ENCODE results near the gene OR4M1.

Gene OR4M1

DNA sequence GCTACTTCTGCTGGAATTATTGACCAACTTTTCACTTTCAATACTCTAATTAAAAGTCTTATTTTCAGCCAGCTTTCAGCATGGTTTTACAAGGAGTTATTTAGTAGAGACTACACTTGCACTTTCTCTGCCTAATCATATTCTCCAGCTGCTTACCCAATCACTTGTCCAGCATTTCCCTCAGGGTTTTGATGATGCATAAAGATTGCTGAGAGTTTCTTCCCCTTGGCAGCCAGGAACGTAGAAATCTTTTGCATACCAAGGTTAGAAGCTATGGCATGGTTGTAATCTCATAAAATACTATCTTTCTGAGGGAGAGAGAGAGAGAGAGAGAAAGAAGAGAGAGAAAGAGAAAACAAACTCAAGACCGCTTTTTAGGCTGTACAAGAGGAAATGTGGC, 19.1 kb upstream of the OR4M1 start:
- no peak for TF ChIP-seq YY1 (IDR thresholded peaks at IDR 0.05; ENCODE audit: low read depth)
- no peak for TF ChIP-seq EP300 (IDR thresholded peaks at IDR 0.05; ENCODE audit: borderline replicate concordance)
- TF ChIP-seq CREB1 (IDR thresholded peaks at IDR 0.05; ENCODE audit: low read depth) = no peak
- TF ChIP-seq, protein P1, sequence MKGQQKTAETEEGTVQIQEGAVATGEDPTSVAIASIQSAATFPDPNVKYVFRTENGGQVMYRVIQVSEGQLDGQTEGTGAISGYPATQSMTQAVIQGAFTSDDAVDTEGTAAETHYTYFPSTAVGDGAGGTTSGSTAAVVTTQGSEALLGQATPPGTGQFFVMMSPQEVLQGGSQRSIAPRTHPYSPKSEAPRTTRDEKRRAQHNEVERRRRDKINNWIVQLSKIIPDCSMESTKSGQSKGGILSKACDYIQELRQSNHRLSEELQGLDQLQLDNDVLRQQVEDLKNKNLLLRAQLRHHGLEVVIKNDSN (IDR thresholded peaks at IDR 0.05) = no peak
- no peak for TF ChIP-seq EGR1 (IDR thresholded peaks at IDR 0.05)
- no peak for TF ChIP-seq NFIC (IDR thresholded peaks at IDR 0.05)
- TF ChIP-seq, protein P2, sequence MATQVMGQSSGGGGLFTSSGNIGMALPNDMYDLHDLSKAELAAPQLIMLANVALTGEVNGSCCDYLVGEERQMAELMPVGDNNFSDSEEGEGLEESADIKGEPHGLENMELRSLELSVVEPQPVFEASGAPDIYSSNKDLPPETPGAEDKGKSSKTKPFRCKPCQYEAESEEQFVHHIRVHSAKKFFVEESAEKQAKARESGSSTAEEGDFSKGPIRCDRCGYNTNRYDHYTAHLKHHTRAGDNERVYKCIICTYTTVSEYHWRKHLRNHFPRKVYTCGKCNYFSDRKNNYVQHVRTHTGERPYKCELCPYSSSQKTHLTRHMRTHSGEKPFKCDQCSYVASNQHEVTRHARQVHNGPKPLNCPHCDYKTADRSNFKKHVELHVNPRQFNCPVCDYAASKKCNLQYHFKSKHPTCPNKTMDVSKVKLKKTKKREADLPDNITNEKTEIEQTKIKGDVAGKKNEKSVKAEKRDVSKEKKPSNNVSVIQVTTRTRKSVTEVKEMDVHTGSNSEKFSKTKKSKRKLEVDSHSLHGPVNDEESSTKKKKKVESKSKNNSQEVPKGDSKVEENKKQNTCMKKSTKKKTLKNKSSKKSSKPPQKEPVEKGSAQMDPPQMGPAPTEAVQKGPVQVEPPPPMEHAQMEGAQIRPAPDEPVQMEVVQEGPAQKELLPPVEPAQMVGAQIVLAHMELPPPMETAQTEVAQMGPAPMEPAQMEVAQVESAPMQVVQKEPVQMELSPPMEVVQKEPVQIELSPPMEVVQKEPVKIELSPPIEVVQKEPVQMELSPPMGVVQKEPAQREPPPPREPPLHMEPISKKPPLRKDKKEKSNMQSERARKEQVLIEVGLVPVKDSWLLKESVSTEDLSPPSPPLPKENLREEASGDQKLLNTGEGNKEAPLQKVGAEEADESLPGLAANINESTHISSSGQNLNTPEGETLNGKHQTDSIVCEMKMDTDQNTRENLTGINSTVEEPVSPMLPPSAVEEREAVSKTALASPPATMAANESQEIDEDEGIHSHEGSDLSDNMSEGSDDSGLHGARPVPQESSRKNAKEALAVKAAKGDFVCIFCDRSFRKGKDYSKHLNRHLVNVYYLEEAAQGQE (IDR thresholded peaks at IDR 0.05; ENCODE audit: low read depth) = no peak
- TF ChIP-seq RAD21 (IDR thresholded peaks at IDR 0.05; ENCODE audit: low read depth) = no peak

DNA sequence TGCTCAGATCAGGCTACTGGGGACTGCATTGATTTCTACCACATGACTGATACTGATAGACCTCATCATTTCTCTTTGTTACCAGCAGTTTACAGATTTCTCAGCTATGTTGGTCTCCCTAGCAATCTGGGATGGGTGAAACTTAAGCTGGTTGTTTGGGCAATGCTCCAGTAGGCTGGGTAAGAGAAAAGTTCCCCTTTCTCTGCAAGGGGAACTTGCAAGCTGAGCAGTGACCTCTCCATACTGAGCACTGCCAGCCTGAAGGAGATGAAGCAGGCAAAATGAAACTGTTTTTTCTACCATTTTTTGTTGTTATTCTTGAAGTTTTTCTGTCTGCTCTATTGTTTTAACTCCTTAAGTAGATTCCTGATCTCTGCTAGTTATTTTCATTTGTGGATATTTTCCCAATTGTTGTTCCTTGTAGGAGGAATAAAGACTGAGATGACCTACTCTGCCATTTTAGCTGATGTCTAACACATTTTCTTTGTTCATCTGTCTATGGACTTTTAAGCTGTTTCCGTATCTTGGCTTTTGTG, 1.3 kb upstream of the OR4M1 start:
- TF ChIP-seq, protein P2 (IDR thresholded peaks at IDR 0.05; ENCODE audit: low read depth) = no peak
- no peak for TF ChIP-seq EGR1 (IDR thresholded peaks at IDR 0.05)
- TF ChIP-seq FOXM1 (IDR thresholded peaks at IDR 0.05; ENCODE audit: borderline replicate concordance, low read depth) = no peak
- TF ChIP-seq NFIC (IDR thresholded peaks at IDR 0.05) = no peak
- TF ChIP-seq TCF12 (IDR thresholded peaks at IDR 0.05; ENCODE audit: low read depth) = no peak
- no peak for TF ChIP-seq TAF1 (IDR thresholded peaks at IDR 0.05; ENCODE audit: low read depth)
- TF ChIP-seq ZBTB7A (IDR thresholded peaks at IDR 0.05; ENCODE audit: low read depth) = no peak
- TF ChIP-seq, protein P3, sequence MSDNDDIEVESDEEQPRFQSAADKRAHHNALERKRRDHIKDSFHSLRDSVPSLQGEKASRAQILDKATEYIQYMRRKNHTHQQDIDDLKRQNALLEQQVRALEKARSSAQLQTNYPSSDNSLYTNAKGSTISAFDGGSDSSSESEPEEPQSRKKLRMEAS (IDR thresholded peaks at IDR 0.05) = no peak
- TF ChIP-seq YY1 (IDR thresholded peaks at IDR 0.05; ENCODE audit: low read depth) = no peak
- no peak for TF ChIP-seq TEAD4 (IDR thresholded peaks at IDR 0.05)
- TF ChIP-seq, protein P1 (IDR thresholded peaks at IDR 0.05) = no peak
- TF ChIP-seq CREB1 (IDR thresholded peaks at IDR 0.05; ENCODE audit: low read depth) = no peak
- no peak for TF ChIP-seq CEBPB (IDR thresholded peaks at IDR 0.05)
- TF ChIP-seq EP300 (IDR thresholded peaks at IDR 0.05; ENCODE audit: borderline replicate concordance) = no peak
- TF ChIP-seq RAD21 (IDR thresholded peaks at IDR 0.05; ENCODE audit: low read depth) = no peak

DNA sequence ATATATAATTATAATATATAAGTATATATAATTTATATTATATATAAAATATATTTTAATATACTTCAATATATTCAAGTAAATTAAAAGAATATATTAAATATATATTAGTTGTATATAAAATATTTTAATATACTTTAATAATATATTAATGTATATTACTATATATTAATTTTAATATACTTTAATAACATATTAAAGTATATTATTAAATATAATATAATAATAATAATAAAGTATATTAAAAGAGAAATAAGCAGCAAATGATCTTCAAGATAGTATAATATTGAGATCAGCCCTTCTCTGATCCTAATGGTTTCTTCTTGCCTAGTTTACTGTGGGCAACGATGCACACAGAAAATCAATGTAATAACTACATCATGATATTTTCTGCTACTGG, 2.3 kb downstream of the OR4M1 start:
- TF ChIP-seq NFIC (IDR thresholded peaks at IDR 0.05) (no peak), TCF12 (IDR thresholded peaks at IDR 0.05; ENCODE audit: low read depth) (no peak)

- TF ChIP-seq CEBPB (IDR thresholded peaks at IDR 0.05) (no peak), TAF1 (IDR thresholded peaks at IDR 0.05; ENCODE audit: low read depth) (no peak), FOXM1 (IDR thresholded peaks at IDR 0.05; ENCODE audit: borderline replicate concordance, low read depth) (no peak), EGR1 (IDR thresholded peaks at IDR 0.05) (no peak), YY1 (IDR thresholded peaks at IDR 0.05; ENCODE audit: low read depth) (no peak), TCF12 (IDR thresholded peaks at IDR 0.05; ENCODE audit: low read depth) (no peak), RAD21 (IDR thresholded peaks at IDR 0.05; ENCODE audit: low read depth) (no peak)
- TF ChIP-seq, protein P1 (IDR thresholded peaks at IDR 0.05) = no peak
Observed at GRCh38 chr14:19799880-19800279, 26.6 kb downstream of the OR4M1 start.

DNA sequence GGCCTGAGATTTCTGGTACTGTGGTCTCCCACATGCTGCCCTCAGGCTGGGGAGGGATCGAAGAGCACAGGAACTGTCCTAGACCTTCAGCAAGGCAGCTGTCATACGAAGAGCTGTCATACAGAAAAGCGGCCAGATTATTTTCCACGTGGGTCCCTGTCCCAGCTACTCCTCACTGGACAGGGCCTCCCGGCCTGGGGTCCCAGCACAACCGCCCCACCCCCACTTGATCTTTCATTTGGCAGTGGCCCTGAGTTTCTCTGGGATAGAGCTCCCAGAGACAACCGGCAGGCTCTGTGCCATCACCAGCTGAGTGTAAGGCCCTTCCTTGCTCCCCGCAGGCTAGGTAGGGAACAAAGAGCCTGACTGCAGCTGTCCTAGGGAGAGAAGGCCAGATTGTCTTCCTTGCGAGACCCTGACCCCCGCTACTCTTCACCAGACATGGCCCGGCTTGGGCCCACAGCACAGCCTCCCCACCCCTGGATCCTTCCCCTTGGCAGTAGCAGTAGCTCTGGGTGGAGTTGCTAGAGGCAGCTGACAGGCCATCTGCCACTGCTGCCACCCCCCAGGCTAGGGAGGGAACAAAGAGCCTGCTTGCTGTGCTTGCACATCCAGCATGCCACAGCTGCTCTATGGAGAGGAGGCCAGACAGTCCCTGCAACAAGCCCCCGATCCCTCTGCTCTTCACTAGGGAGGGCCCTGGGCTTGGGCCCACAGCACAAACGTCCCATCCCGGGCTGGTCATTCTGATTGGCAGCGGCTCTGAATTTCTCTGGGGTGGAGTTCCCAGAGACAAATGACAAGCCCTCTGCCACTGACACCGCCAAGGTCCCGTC, 27.2 kb downstream of the OR4M1 start:
- TF ChIP-seq EGR1 (IDR thresholded peaks at IDR 0.05) = no peak
- no peak for TF ChIP-seq FOXM1 (IDR thresholded peaks at IDR 0.05; ENCODE audit: borderline replicate concordance, low read depth)
- no peak for TF ChIP-seq YY1 (IDR thresholded peaks at IDR 0.05; ENCODE audit: low read depth)
- TF ChIP-seq, protein P2 (IDR thresholded peaks at IDR 0.05; ENCODE audit: low read depth) = no peak
- TF ChIP-seq TCF12 (IDR thresholded peaks at IDR 0.05; ENCODE audit: low read depth) = no peak
- TF ChIP-seq, protein P3 (IDR thresholded peaks at IDR 0.05) = no peak
- TF ChIP-seq EP300 (IDR thresholded peaks at IDR 0.05; ENCODE audit: borderline replicate concordance) = no peak
- TF ChIP-seq, protein P1 (IDR thresholded peaks at IDR 0.05) = no peak
- no peak for TF ChIP-seq CEBPB (IDR thresholded peaks at IDR 0.05)
- TF ChIP-seq TAF1 (IDR thresholded peaks at IDR 0.05; ENCODE audit: low read depth) = no peak
- no peak for TF ChIP-seq ZBTB7A (IDR thresholded peaks at IDR 0.05; ENCODE audit: low read depth)
- TF ChIP-seq NFIC (IDR thresholded peaks at IDR 0.05) = no peak
- TF ChIP-seq TEAD4 (IDR thresholded peaks at IDR 0.05) = no peak
- no peak for TF ChIP-seq CREB1 (IDR thresholded peaks at IDR 0.05; ENCODE audit: low read depth)

All from Ishikawa (cell line).